GM12878 (cell line): Measurements from ENCODE around the gene MTMR3. TPM values are rescaled to one million over a fixed set of nuclear protein-coding genes. Genes with fewer than 3 reads are reported as not detected.

Experiments used
- ATAC-seq: fragments of 200-7000 bp; cut with Tn5 transposase; 3 replicates; pipeline ENCODE4 v1.9.1; 2020; ENCODE audit warnings: mild to moderate bottlenecking, moderate library complexity
- BruUV-seq: library from RNA; stranded (reverse); fragments of 400-500 nt; replicated peaks from 2 replicates; lab custom pipeline; 2021; lab: Mats Ljungman, UMichigan
- CTCF ChIA-PET: fragments of 300-600 bp; sonication (Branson Sonifier 250); formaldehyde crosslinking; extraction: SDS; loops from one replicate; lab custom pipeline; 2021; ENCODE audit warnings: inconsistent platforms; lab: Yijun Ruan, JAX
- POLR2A ChIA-PET: fragments of 350-600 bp; formaldehyde crosslinking; extraction: SDS; loops from one replicate; lab custom pipeline; 2021; ENCODE audit warnings: inconsistent platforms; lab: Charles Lee
- RAD21 ChIA-PET: fragments of 300-600 bp; sonication (Branson Sonifier 250); formaldehyde crosslinking; loops from one replicate; lab custom pipeline; 2023; ENCODE audit warnings: antibody characterized with exemption; ENCODE audit not compliant: unreplicated experiment; lab: Charles Lee
- SMC1A ChIA-PET: fragments of 300-600 bp; sonication (Branson Sonifier 250); formaldehyde crosslinking; loops from one replicate; lab custom pipeline; 2023; ENCODE audit not compliant: unreplicated experiment, uncharacterized antibody; lab: Charles Lee
- DNase-seq: peaks from one replicate; pipeline ENCODE4 v3.0.0-alpha.2; 2011; ENCODE audit warnings: low read depth, low spot score
- FAIRE-seq: peaks from 3 replicates; lab custom pipeline; 2011; peaks lifted over from hg19 to GRCh38; lab: Jason Lieb, UNC
- H2AFZ ChIP-seq: 2 replicates; pipeline ENCODE4 v1.6.0; 2011; ENCODE audit warnings: low read depth, low read length, control low read depth; ENCODE audit not compliant: control insufficient read depth
- H3K27ac ChIP-seq: 2 replicates; pipeline ENCODE4 v1.5.1; 2011; ENCODE audit warnings: control low read depth; ENCODE audit not compliant: control insufficient read depth, insufficient read depth
- H3K27me3 ChIP-seq, 2 experiments: replicated peaks in 1 of 2; 2 replicates each; pipeline versions ENCODE4 v1.6.0 to v1.6.1; 2011; ENCODE audit warnings: low read length in 1 of 2; ENCODE audit not compliant: control insufficient read depth in 2 of 2, insufficient read depth in 2 of 2
- H3K36me3 ChIP-seq, 2 experiments: 2 replicates each; pipeline ENCODE4 v1.5.1; 2011; ENCODE audit warnings: low read length in 1 of 2; ENCODE audit not compliant: control insufficient read depth in 2 of 2, insufficient read depth in 2 of 2
- H3K4me1 ChIP-seq: 2 replicates; pipeline ENCODE4 v1.6.1; 2011; ENCODE audit warnings: mild to moderate bottlenecking, low read length, moderate library complexity, mixed read lengths; ENCODE audit not compliant: control insufficient read depth, insufficient read depth
- H3K4me2 ChIP-seq: 2 replicates; pipeline ENCODE4 v1.6.0; 2011; ENCODE audit warnings: control low read depth; ENCODE audit not compliant: control insufficient read depth, insufficient read depth
- H3K4me3 ChIP-seq: fragments of 200-600 bp; sonication (generic); 2 replicates; pipeline ENCODE4 v1.5.1; 2016
- H3K79me2 ChIP-seq: 2 replicates; pipeline ENCODE4 v1.6.0; 2011; ENCODE audit warnings: low read length; ENCODE audit not compliant: control insufficient read depth, insufficient read depth
- H3K9ac ChIP-seq: 2 replicates; pipeline ENCODE4 v1.8.0; 2011; ENCODE audit warnings: low read length, control low read depth, mixed read lengths; ENCODE audit not compliant: control insufficient read depth, insufficient read depth
- H3K9me3 ChIP-seq: replicated peaks from 3 replicates; pipeline ENCODE4 v1.5.1; 2011; ENCODE audit warnings: mild to moderate bottlenecking, low read length; ENCODE audit not compliant: control insufficient read depth, insufficient read depth
- H4K20me1 ChIP-seq: 2 replicates; pipeline ENCODE4 v1.6.0; 2011; ENCODE audit not compliant: control insufficient read depth, insufficient read depth
- CHD4 ChIP-seq: fragments of 200-600 bp; sonication (generic); IDR thresholded peaks from 2 replicates; pipeline ENCODE4 v1.6.1; 2016; ENCODE audit warnings: mild to moderate bottlenecking
- E2F8 ChIP-seq: fragments of 450-650 bp; IDR thresholded peaks from 2 replicates; pipeline ENCODE4 v1.6.1; 2018; ENCODE audit warnings: mild to moderate bottlenecking, low read depth, moderate library complexity; ENCODE audit not compliant: partially characterized antibody
- FOS ChIP-seq: IDR thresholded peaks from 3 replicates; pipeline ENCODE4 v1.6.1; 2011; ENCODE audit warnings: borderline replicate concordance; ENCODE audit not compliant: insufficient read length; ENCODE audit errors: extremely low read depth
- FOXK2 ChIP-seq: fragments of 450-650 bp; IDR thresholded peaks from 2 replicates; pipeline ENCODE4 v1.6.1; 2017; ENCODE audit warnings: mild to moderate bottlenecking, moderate library complexity
- FOXM1 ChIP-seq: IDR thresholded peaks from 2 replicates; pipeline ENCODE4 v1.6.1; 2012; ENCODE audit warnings: low read depth, mild to moderate bottlenecking, inconsistent platforms, low read length, moderate library complexity
- HDGF ChIP-seq: fragments of 450-650 bp; IDR thresholded peaks from 2 replicates; pipeline ENCODE4 v1.6.1; 2016; ENCODE audit warnings: antibody characterized with exemption
- NFYA ChIP-seq: IDR thresholded peaks from 2 replicates; pipeline ENCODE4 v1.6.1; 2011; ENCODE audit warnings: low read depth, mild to moderate bottlenecking, low read length, improper control_type of control experiment, borderline replicate concordance
- SMAD5 ChIP-seq: IDR thresholded peaks from 2 replicates; pipeline ENCODE4 v1.6.1; 2016; ENCODE audit warnings: antibody characterized with exemption, low read depth
- TBL1XR1 ChIP-seq: IDR thresholded peaks from 2 replicates; pipeline ENCODE4 v1.6.1; 2012; ENCODE audit warnings: low read depth, low read length, improper control_type of control experiment
- ZBTB11 ChIP-seq: fragments of 450-650 bp; formaldehyde crosslinking; IDR thresholded peaks from 2 replicates; pipeline ENCODE4 v1.5.0; 2022; ENCODE audit warnings: mild to moderate bottlenecking, missing genetic modification characterization
- ZNF24 ChIP-seq: fragments of 450-650 bp; IDR thresholded peaks from 2 replicates; pipeline ENCODE4 v1.6.1; 2017; ENCODE audit warnings: antibody characterized with exemption, mild to moderate bottlenecking
- ZNF687 ChIP-seq: fragments of 450-650 bp; IDR thresholded peaks from 2 replicates; pipeline ENCODE4 v1.6.1; 2017; ENCODE audit warnings: mild to moderate bottlenecking, moderate library complexity
- WGBS: methylation state at CpG from one replicate; pipeline ENCODE4 v1.1.6; 2016; ENCODE audit warnings: low lambda C conversion rate; ENCODE audit not compliant: insufficient replicate concordance, insufficient coverage; ENCODE audit errors: missing lambda C conversion rate; 5-methylcytosine and 5-hydroxymethylcytosine counted together
- in situ Hi-C: fragments of 300-500 bp; cut with MboI; formaldehyde crosslinking; loops from 9 replicates; pipeline ENCODE4 v1.14.3; 2018; ENCODE audit warnings: mixed read lengths
- intact Hi-C: fragments of 100-400 bp; cut with micrococcal nuclease; formaldehyde crosslinking; loops from one replicate; pipeline ENCODE4 v1.14.2; 2022; ENCODE audit not compliant: unreplicated experiment
- polyA plus RNA-seq, 11 experiments: library from polyadenylated mRNA; depleted of rRNA in 4 of 11; unstranded in 6 of 11; stranded (reverse) in 5 of 11; fragments of >200 nt; fragmentation: Nextera tagmentation in 4 of 11; fragmentation: Illumina TruSeq in 1 of 11; extraction: Ambion mirVana in 4 of 11; extraction: Trizol in 1 of 11; gene quantifications; 1 replicate in 1 of 11; 2 replicates in 10 of 11; pipeline versions ENCODE4 v1.2.1 to v1.2.3, GENCODE V29; 2011 to 2016; ENCODE audit warnings: inconsistent platforms in 2 of 11, missing spikeins in 2 of 11, low read depth in 1 of 11
- total RNA-seq, 4 experiments: library from RNA; depleted of rRNA in 3 of 4; stranded (reverse); fragments of >200 nt in 3 of 4; fragmentation: Illumina TruSeq in 1 of 4; extraction: Trizol in 1 of 4; gene quantifications; 2 replicates each; pipeline versions ENCODE4 v1.2.1 to v1.2.3, GENCODE V29; 2013 to 2021

Gene MTMR3
- total and polyA plus RNA-seq, 10 of the 15 experiments (the other 5 are each of a cell fraction or from before 2014, with no cell fraction given) = 1.4 to 23.7 (median 10.6) TPM

GRCh38 chr22:29964776-29965175, 81.8 kb downstream of the MTMR3 start:
- Histone ChIP-seq H2AFZ (no peak overlapping the region), H3K4me3 (no peak overlapping the region), H3K4me2 (no peak overlapping the region), H3K27me3 (no peaks in the 10 kb centered on the region), H3K9me3 (no peaks in the 10 kb centered on the region), H3K27ac (no peak overlapping the region), H4K20me1 (no peaks in the 10 kb centered on the region), H3K9ac (no peak overlapping the region), H3K79me2 (no peaks in the 10 kb centered on the region), H3K36me3 (no peaks in the 10 kb centered on the region; a peak in 1 of 4 replicates), H3K4me1 (no peaks in the 10 kb centered on the region)
- 86% methylated on average over 5 of the region's 5 CpGs for WGBS
- DNase-seq = no peak
- intact Hi-C loops = no loop called here
- ATAC-seq = no peak
- in situ Hi-C loops = no loop called here
- no peak for FAIRE-seq
- ChIA-PET SMC1A (interaction anchor here (0.8 kb wide), 1 partner anchor 14 kb away, joined by 3 read pairs; no protein-coding TSS in a partner anchor), CTCF (no interaction called here), RAD21 (no interaction called here), POLR2A (no interaction called here)
- BruUV-seq = no TSS peak
- TF ChIP-seq CHD4 (no peak), ZNF687 (no peak), HDGF (no peak), ZNF24 (no peak), FOXK2 (no peak), E2F8 (no peak), FOS (no peak), FOXM1 (no peak), NFYA (no peak), ZBTB11 (no peak), SMAD5 (no peak), TBL1XR1 (no peak)
